Measurements from ENCODE around the gene FMO4.

DNA sequence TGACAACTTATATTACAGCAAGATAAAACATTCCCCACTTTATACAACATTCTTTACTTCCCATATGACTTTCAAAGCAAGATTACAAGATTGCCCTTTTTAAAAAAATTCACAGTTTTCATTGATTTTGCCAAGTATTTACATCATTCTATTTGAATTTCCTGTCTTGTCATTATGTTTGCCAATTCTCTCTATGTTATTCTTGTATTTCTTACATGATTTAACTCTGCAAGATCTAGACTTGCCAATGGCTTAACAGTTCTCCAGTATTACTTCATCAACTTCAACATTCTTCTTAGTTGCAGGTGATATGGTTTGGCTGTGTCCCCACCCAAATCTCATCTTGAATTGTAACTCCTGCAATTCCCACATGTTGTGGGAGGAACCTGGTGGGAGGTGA is 31.6 kb downstream of the FMO4 start:
- TF ChIP-seq, protein P1, sequence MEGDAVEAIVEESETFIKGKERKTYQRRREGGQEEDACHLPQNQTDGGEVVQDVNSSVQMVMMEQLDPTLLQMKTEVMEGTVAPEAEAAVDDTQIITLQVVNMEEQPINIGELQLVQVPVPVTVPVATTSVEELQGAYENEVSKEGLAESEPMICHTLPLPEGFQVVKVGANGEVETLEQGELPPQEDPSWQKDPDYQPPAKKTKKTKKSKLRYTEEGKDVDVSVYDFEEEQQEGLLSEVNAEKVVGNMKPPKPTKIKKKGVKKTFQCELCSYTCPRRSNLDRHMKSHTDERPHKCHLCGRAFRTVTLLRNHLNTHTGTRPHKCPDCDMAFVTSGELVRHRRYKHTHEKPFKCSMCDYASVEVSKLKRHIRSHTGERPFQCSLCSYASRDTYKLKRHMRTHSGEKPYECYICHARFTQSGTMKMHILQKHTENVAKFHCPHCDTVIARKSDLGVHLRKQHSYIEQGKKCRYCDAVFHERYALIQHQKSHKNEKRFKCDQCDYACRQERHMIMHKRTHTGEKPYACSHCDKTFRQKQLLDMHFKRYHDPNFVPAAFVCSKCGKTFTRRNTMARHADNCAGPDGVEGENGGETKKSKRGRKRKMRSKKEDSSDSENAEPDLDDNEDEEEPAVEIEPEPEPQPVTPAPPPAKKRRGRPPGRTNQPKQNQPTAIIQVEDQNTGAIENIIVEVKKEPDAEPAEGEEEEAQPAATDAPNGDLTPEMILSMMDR (conservative IDR thresholded peaks at IDR 0.05; ENCODE audit: low read depth, low read length), result no peak
- TF ChIP-seq EZH2 (IDR thresholded peaks at IDR 0.05; ENCODE audit: low read length, unreplicated experiment), result no peak
- TF ChIP-seq EZH2phosphoT487 (IDR thresholded peaks at IDR 0.05; ENCODE audit: borderline replicate concordance, low read length), result no peak
